Pancreas (tissue), 10 donors: ENCODE data around the gene GNAI1. TPM values are rescaled to one million over a fixed set of nuclear protein-coding genes. Genes with fewer than 3 reads are reported as not detected.

Experiments used
- ATAC-seq, 4 donors: fragments of 200-7000 bp; cut with Tn5 transposase; one replicate each; pipeline versions ENCODE4 v1.8.0 to v1.9.1; 2020; ENCODE audit warnings: mild to moderate bottlenecking in 4 of 4, moderate library complexity in 4 of 4
- DNase-seq, 6 donors: peaks; one replicate each; pipeline ENCODE4 v3.0.0-alpha.2; 2020
- FAIRE-seq: peaks from 2 replicates; lab custom pipeline; 2012; peaks lifted over from hg19 to GRCh38; lab: Jason Lieb, UNC
- H3K27ac ChIP-seq, 4 donors: fragments of 200-600 bp; sonication (generic); 1 replicate in 3 of 4; 2 replicates in 1 of 4; pipeline versions ENCODE4 v1.5.0 to v1.8.0; 2020
- H3K27me3 ChIP-seq, 4 donors: fragments of 200-600 bp; one replicate each; pipeline ENCODE4 v1.8.0; 2021
- H3K36me3 ChIP-seq, 3 donors: fragments of 200-600 bp; sonication (generic) in 1 of 3; one replicate each; pipeline versions ENCODE4 v1.5.0 to v1.8.0; 2020 to 2021
- H3K4me1 ChIP-seq, 3 donors: fragments of 200-600 bp; one replicate each; pipeline ENCODE4 v1.8.0; 2021
- H3K4me3 ChIP-seq, 4 donors: fragments of 200-600 bp; sonication (generic) in 2 of 4; one replicate each; pipeline versions ENCODE4 v1.5.0 to v1.8.0; 2020 to 2021
- H3K9me3 ChIP-seq, 4 donors: fragments of 200-600 bp; one replicate each; pipeline ENCODE4 v1.8.0; 2021
- CTCF ChIP-seq, 4 donors: fragments of 200-600 bp; sonication (generic) in 3 of 4; IDR thresholded peaks; one replicate each; pipeline versions ENCODE4 v1.5.0 to v1.8.0; 2021; ENCODE audit warnings: antibody characterized with exemption in 4 of 4
- WGBS, 2 donors: extraction: QIAGEN DNeasy Blood & Tissue Kit; methylation state at CpG; one replicate each; pipeline ENCODE4 v1.1.7; 2013; 5-methylcytosine and 5-hydroxymethylcytosine counted together
- intact Hi-C, 3 donors: fragments of 100-400 bp; cut with DNase I; formaldehyde crosslinking; loops; one replicate each; pipeline versions ENCODE4 v1.11.1 to v1.14.2; 2022
- polyA plus RNA-seq, 2 donors: library from polyadenylated mRNA; stranded (reverse); fragments of 200-250 nt; gene quantifications; one replicate each; pipeline ENCODE4 v1.2.3, GENCODE V29; 2013
- total RNA-seq, 6 donors: library from RNA; stranded (reverse); fragmentation: NEBNext Ultra II Directional in 4 of 6; extraction: Animal tissue kit (Norgen Biotek cat#: 25700) in 4 of 6; gene quantifications; one replicate each; pipeline versions ENCODE4 v1.2.1 to v1.2.4, GENCODE V29; 2021 to 2023
- donor health status: healthy with polysubstance abuse.
- donor health status: DM: no; HTN: no; CAD: no; lungs with moderate emphysema.
- donor health status: DM: no; HTN: no; CAD: no.
- donor health status: control.
- donor health status: control.
- donor health status: Bipolar disorder and iron deficiency.
- donor health status: DM: yes; HTN: yes; CAD: no.
- donor health status: DM: no; HTN: no; CAD: no.
- donor health status: DM: no; HTN: no; CAD: no.
- donor health status: DM: yes; HTN: yes; CAD: no.

The GNAI1 gene
- total and polyA plus RNA-seq, 8 donors: 3.0 to 25.9 (median 5.4) TPM

- Histone ChIP-seq H3K4me3 (no peak overlapping the region), H3K9me3 (no peaks in the 10 kb centered on the region), H3K4me1 (no peaks in the 10 kb centered on the region), H3K27me3 (no peaks in the 10 kb centered on the region), H3K27ac (no peak overlapping the region), H3K36me3 (no peaks in the 10 kb centered on the region)
- no peak for DNase-seq
- no peak for TF ChIP-seq CTCF (IDR thresholded peaks at IDR 0.05)
- intact Hi-C loops: no loop called here
- no peak for FAIRE-seq
- 78 to 83% methylated on average over 4 of the region's 4 CpGs for WGBS, 2 donors
- peak in 2 of 4 donors; percentile 27 to 54 for ATAC-seq
Observed at GRCh38 chr7:80263333-80263732, 128.7 kb downstream of the GNAI1 start.

- H3K9me3 ChIP-seq: no peaks in the 10 kb centered on the region
- no peaks in the 10 kb centered on the region for H3K36me3 ChIP-seq
- ATAC-seq (no peak), FAIRE-seq (peak; percentile 23), DNase-seq (no peak)
- no peaks in the 10 kb centered on the region for H3K27me3 ChIP-seq
- H3K4me1 ChIP-seq: no peaks in the 10 kb centered on the region
- no peak overlapping the region for H3K27ac ChIP-seq
- intact Hi-C loops: no loop called here
- no peak for TF ChIP-seq CTCF (IDR thresholded peaks at IDR 0.05)
- WGBS, 2 donors: 91% methylated on average over 2 of the region's 2 CpGs
- H3K4me3 ChIP-seq: no peak overlapping the region
Observed at GRCh38 chr7:80263821-80264220, 129.2 kb downstream of the GNAI1 start.

- no peaks in the 10 kb centered on the region for H3K36me3 ChIP-seq
- H3K4me3 ChIP-seq: no peak overlapping the region
- H3K9me3 ChIP-seq: no peaks in the 10 kb centered on the region
- no peaks in the 10 kb centered on the region for H3K4me1 ChIP-seq
- no peak for FAIRE-seq
- ATAC-seq: no peak
- H3K27me3 ChIP-seq: no peaks in the 10 kb centered on the region
- DNase-seq: no peak
- 71 to 76% methylated on average over 6 of the region's 6 CpGs for WGBS, 2 donors
- intact Hi-C loops: no loop called here
- no peak overlapping the region for H3K27ac ChIP-seq
- TF ChIP-seq CTCF (IDR thresholded peaks at IDR 0.05): no peak
Observed at GRCh38 chr7:80264769-80265495, 130.3 kb downstream of the GNAI1 start.

- intact Hi-C loops: no loop called here
- TF ChIP-seq CTCF (IDR thresholded peaks at IDR 0.05): no peak
- peaks cover 0 to 3% (median under 1%) of the 10 kb centered on the region in 3 donors for H3K4me1 ChIP-seq
- no peak for ATAC-seq
- no peaks in the 10 kb centered on the region for H3K36me3 ChIP-seq
- no peak for FAIRE-seq
- no peak overlapping the region for H3K4me3 ChIP-seq
- H3K27me3 ChIP-seq: no peaks in the 10 kb centered on the region
- H3K27ac ChIP-seq: no peak overlapping the region
- no peaks in the 10 kb centered on the region for H3K9me3 ChIP-seq
- WGBS, 2 donors: 50 to 63% methylated on average over 4 of the region's 4 CpGs
- no peak for DNase-seq
Observed at GRCh38 chr7:80272560-80273239, 138.1 kb downstream of the GNAI1 start.

GRCh38 chr7:80273327-80273726 lies 138.7 kb downstream of the GNAI1 start:
- WGBS, 2 donors: 82 to 84% methylated on average over 3 of the region's 3 CpGs
- Histone ChIP-seq H3K4me3 (no peak overlapping the region), H3K9me3 (no peaks in the 10 kb centered on the region), H3K4me1 (peaks cover 0 to 10% (median 7%) of the 10 kb centered on the region in 3 donors), H3K27me3 (no peaks in the 10 kb centered on the region), H3K27ac (no peak overlapping the region), H3K36me3 (no peaks in the 10 kb centered on the region)
- FAIRE-seq (no peak), DNase-seq (no peak), ATAC-seq (no peak)
- TF ChIP-seq CTCF (IDR thresholded peaks at IDR 0.05): no peak
- intact Hi-C loops: no loop called here
